Stimulated activated CD8-positive, alpha-beta memory T cell treated with anti-CD3 and anti-CD28 coated beads, Interleukin-7, amount 100 ng/mL, for 24 hours (primary cell): ENCODE data around the gene HERC3.
"Not testable (repeated sequence)": the region's sequence is repeated elsewhere in the genome, so short reads cannot be mapped to it uniquely, and the experiment has no call there.

Experiments
- DNase-seq: peaks from one replicate; pipeline ENCODE4 v3.0.0-alpha.2; 2020; ENCODE audit warnings: low read depth

HERC3 gene

DNA sequence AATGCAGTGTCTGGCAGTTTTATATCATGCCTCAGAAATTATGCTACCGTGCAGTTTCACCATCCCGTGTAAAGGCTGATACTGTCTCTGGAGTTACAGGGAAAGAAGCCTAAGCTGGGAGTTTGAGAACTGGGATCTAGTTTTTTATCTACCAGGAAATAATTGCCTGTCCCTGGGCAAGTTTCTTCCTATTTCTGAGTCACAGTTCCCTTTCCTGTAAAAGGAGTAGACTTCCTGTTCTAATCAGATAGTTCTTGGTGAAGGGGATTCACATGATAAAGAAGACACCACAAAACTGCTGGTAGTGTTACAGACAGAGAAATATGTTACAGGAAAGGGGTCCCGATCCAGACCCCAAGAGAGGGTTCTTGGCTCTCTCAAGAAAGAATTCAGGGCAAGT is 17.1 kb downstream of the HERC3 start:
- DNase-seq = no peak

DNA sequence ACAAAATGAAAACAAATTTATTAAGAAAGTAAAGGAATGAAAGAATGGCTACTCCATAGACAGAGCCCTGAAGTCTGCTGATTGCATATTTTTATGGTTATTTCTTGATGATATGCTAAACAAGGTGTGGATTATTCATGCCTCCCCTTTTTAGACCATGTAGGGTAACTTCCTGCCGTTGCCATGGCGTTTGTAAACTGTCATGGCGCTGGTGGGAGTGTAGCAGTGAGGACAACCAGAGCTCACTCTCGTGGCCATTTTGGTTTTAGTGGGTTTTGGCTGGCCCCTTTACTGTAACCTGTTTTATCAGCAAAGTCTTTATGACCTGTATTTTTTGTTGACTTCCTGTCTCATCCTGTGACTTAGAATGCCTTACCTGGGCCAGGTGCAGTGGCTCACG is 17.5 kb downstream of the HERC3 start:
- DNase-seq = not testable (repeated sequence)

- no peak for DNase-seq
These were observed 18.5 kb downstream of the HERC3 start for GRCh38 chr4:88610771-88611170.

DNA sequence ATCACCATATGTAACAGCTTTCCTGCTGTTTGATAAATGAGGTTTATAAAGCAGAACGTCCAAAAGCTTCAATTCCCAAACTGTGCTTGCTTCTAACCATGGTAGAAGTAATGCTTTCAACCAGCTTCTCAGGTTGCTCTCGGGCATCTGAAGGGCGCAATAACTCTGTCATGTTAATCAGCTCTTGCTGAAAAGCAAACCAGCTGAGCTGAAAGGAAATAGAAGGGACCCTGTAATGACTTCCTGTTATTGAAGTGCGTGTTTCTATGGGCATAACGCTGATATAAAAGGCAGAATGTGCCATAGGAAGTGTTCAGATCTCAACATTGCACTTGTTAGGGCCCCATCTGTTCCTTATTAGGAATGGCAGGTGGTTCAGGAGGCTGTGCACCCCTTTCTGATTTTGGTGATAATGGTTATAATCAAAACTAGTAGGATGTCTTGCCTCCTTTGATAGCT is 21.2 kb downstream of the HERC3 start:
- no peak for DNase-seq

DNA sequence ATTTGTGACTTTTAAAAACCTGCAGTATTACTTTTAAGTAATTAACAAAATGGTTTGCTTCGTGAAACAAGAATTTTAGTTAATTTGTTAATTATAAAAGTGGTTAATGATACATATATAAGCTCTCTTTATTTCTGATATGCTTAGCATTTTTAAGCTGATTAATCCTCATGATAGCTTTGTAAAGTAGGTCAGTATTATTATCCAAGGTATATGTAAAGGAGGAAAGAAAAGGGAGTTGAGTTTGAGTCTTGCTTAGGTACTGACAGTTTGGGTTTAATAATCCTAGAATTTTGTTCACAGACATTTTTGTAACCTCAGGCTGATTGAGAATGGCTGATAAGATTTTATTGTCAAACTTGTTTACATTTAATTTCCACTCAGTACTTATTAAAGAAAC is 21.8 kb downstream of the HERC3 start:
- no peak for DNase-seq

DNA sequence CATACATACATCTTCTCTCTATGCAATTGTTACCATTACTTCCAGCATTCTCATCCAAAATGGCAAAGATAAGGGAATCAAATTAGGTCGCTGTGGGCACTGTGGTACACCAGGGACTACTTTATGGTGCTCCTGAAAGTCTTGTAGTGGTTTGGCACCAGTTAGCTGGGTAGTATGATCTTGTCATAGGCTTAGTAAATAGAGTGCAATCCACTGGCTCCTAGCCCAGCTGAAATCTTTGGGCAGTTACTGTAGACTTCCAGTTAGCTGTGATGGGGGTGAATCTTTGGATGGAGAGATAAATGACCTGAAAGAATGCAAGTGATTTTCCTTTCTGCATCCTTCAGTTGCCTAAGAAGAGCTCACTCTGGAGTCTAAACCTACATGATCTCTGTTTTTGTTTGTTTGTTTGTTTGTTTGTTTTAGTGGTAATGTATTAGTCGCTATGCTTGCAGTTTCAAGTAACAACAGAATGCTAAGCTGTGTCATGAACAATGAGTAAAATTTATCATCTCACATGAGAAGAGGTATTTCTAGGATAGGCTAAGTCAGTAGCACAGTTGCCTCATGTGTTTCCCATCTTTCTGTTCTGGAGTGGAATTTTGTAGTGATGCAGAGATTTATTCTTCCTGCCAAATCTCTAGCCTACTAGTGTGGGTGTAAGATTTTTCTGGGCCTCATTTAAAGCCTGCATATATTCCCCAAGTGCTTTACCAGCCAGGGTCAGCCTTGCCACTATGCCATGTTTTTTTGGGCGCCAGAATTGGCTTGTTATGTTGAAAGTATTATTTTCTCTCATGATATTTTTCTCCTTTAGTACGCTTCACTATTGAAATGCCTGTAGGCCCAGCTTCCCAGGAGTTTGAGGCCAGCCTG is 24.2 kb downstream of the HERC3 start:
- DNase-seq = no peak

DNA sequence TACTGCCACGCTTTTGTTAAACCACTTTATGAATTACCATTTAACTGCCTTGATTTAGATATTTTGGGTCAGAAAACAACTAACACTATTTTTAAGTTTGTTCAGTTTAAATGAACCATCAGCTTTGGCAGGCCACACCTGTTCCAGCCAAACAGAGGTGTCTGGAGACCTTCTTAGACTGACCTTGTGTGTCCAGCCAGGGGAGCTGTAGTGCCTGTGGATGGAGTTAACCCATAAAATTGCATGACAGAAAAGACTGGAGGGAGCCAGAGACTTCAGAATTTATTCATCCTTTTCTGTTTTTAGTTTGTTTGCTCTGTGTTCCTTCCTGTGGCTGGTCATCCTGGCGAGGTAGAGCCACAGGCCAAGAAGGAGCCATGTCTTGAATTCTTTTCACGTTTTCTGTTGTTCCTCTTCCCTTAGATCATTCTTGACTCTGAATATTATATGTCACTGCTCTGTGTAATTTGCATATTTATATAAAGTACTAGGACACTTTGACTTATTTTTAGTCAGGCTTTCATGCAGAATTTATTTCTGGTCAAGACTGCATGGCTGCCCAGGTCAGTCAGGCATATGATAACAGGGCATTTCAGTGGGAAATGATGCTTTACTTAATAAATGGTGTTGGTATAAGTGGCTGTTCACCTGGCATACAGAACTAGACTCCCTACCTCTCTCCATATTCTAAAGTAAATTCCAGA is 26.7 kb downstream of the HERC3 start:
- DNase-seq = no peak

- DNase-seq = no peak
These were observed 27.7 kb downstream of the HERC3 start for GRCh38 chr4:88619971-88620370.

- no peak for DNase-seq
These were observed 29.6 kb downstream of the HERC3 start for GRCh38 chr4:88621763-88622327.

- DNase-seq = no peak
These were observed 30.8 kb downstream of the HERC3 start for GRCh38 chr4:88623097-88623496.

DNA sequence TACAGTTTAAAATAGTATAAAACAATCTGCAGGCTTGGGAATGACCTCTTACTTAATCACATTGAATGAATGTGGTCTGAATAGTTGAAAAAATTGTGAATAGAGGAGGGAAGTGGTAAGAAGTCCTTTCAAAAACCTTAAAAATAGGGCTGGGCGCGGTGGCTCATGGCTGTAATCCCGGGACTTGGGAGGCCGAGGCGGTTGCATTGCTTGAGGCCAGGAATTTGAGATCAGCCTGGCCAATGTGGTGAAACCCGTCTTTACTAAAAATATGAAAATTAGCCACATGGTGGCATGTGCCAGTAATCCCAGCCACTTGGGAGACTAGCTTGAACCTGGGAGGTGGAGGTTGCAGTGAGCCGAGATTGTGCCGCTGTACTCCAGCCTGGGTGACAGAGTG is 36.5 kb downstream of the HERC3 start:
- no peak for DNase-seq

- no peak for DNase-seq
These were observed 37.5 kb downstream of the HERC3 start for GRCh38 chr4:88629826-88630225.

DNA sequence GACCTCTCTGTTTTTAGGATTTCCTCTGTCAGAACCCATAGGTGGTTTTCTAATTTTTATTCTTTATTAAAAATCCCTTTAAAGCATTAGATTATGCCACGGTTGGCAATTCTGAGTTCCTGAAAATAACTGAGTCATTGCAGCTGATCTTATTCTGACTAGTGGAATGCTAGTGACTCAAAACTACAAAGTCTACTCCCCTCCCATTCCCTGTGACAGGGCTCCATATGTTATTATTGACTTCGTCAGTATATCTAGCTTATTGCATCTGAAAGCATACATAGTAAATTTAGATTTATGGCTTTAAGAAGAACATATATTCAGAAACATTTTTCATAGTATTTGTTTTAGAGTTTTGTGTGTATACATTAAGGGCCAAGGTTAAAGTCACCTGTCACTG is 38.5 kb downstream of the HERC3 start:
- DNase-seq = no peak

GRCh38 chr4:88643932-88644331 is 51.7 kb downstream of the HERC3 start:
- DNase-seq = no peak

DNA sequence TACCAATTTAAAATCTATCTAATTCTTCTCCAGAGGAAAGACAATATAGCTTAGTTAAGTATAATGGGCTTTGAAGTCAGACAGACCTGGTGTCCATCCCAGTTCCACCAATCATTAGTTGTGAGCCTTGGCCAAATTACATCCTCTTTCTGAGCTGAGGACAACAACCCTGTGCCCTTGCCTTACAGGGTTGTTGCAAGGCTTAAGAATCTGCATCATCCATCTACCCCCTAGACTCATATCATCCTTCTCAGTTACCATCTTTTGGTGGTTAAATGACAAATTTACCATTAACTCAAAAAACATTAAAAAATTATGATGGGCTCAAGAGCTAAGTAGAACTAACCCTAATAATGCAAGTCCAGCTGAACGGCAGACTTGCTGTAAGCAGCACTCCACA is 53.7 kb downstream of the HERC3 start:
- DNase-seq = no peak

GRCh38 chr4:88646528-88647280 is 54.4 kb downstream of the HERC3 start:
- no peak for DNase-seq

GRCh38 chr4:88649716-88650115 is 57.4 kb downstream of the HERC3 start:
- DNase-seq = no peak

- DNase-seq = no peak
These were observed 61.2 kb downstream of the HERC3 start for GRCh38 chr4:88653371-88653946.

DNA sequence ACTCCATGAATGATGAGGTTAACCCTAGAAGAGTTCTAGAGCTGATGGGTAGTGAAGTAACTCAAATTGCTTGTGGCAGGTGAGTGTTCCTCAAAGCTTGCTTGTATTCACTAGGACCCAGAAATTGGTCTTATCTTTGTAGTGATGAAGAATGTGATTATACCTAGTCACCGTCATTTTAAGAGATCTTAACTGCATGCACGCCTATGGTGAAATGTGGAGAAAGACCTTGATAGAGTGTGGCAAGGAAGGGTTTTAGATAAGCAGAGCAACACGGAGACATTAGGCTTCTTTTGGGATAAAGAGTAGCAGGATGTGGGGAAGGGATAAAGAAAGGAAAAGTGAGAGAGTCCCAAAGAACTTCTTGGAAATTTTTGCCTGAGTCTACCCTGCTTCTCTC is 62.9 kb downstream of the HERC3 start:
- no peak for DNase-seq

GRCh38 chr4:88659055-88659889 is 67.0 kb downstream of the HERC3 start:
- DNase-seq = no peak

DNA sequence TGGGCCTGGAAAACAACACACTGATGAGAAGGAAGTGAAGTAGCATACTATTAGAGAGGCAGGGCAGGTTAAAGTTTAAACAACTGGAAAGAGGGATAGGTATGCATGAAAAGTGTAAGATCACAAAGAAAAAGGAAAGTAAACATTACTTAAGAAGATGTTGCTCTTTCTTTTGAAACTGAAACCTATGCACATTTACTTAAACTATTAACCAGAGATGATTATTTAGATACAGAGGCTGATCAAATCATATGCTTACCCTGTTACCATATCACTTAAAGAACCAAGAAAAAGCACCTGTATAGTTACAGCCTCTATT is 67.6 kb downstream of the HERC3 start:
- no peak for DNase-seq
